T-cell (primary cell): Measurements from ENCODE around the gene SOX10. TPM values are rescaled to one million over a fixed set of nuclear protein-coding genes. Genes with fewer than 3 reads are reported as not detected.

Experiments
- ATAC-seq, 4 experiments: fragments of 200-7000 bp in 3 of 4; fragments of 150-1000 bp in 1 of 4; cut with Tn5 transposase; replicated peaks in 1 of 4; 1 replicate in 3 of 4; 2 replicates in 1 of 4; pipeline ENCODE4 v1.10.0; 2021; ENCODE audit warnings: moderate library complexity in 3 of 4, mild to moderate bottlenecking in 2 of 4, moderate number of reproducible peaks in 1 of 4
- CTCF ChIA-PET, 2 donors: fragments of 300-600 bp; sonication (Branson Sonifier 250); formaldehyde crosslinking; loops; one replicate each; lab custom pipeline; 2022; ENCODE audit warnings: antibody characterized with exemption in 2 of 2; lab: Charles Lee
- POLR2A ChIA-PET, 2 donors: fragments of 300-600 bp; sonication (Branson Sonifier 250); formaldehyde crosslinking; loops; one replicate each; lab custom pipeline; 2022; ENCODE audit warnings: antibody characterized with exemption in 2 of 2; lab: Charles Lee
- DNase-seq, 35 experiments: peaks; one replicate each; pipeline versions ENCODE4 v3.0.0 to v3.0.0-alpha.2; 2013 to 2023
- H3K27ac ChIP-seq: one replicate; pipeline ENCODE4 v1.5.1; 2013; ENCODE audit warnings: low read length
- H3K27me3 ChIP-seq, 2 experiments: replicated peaks in 1 of 2; 1 replicate in 1 of 2; 2 replicates in 1 of 2; pipeline versions ENCODE4 v1.6.1 to v1.7.0; 2013; ENCODE audit warnings: low read length in 1 of 2, mixed read lengths in 1 of 2; ENCODE audit not compliant: control insufficient read depth in 2 of 2, insufficient read depth in 2 of 2; ENCODE audit errors: extremely low read depth in 1 of 2
- H3K36me3 ChIP-seq, 2 donors: 1 replicate in 1 of 2; 2 replicates in 1 of 2; pipeline versions ENCODE4 v1.6.1 to v1.7.0; 2013; ENCODE audit warnings: low read length in 1 of 2; ENCODE audit not compliant: control insufficient read depth in 2 of 2, insufficient read depth in 1 of 2; ENCODE audit errors: extremely low read depth in 1 of 2
- H3K4me1 ChIP-seq, 2 experiments: 1 replicate in 1 of 2; 2 replicates in 1 of 2; pipeline versions ENCODE4 v1.6.1 to v1.7.0; 2013; ENCODE audit warnings: low read length in 2 of 2, mixed read lengths in 1 of 2; ENCODE audit not compliant: insufficient read depth in 2 of 2, control insufficient read depth in 1 of 2; ENCODE audit errors: extremely low read depth in 1 of 2
- H3K4me3 ChIP-seq, 2 donors: 1 replicate in 1 of 2; 2 replicates in 1 of 2; pipeline versions ENCODE4 v1.5.1 to v1.7.0; 2013; ENCODE audit warnings: mild to moderate bottlenecking in 2 of 2, low read length in 1 of 2, moderate library complexity in 1 of 2; ENCODE audit not compliant: control insufficient read depth in 1 of 2; ENCODE audit errors: extremely low read depth in 1 of 2
- H3K9me3 ChIP-seq: 2 replicates; pipeline ENCODE4 v1.7.0; 2013
- H3K27ac Mint-ChIP-seq, 2 donors: one replicate each; pipeline ENCODE4 v1.8.0; 2020 to 2021; ENCODE audit warnings: mild to moderate bottlenecking in 2 of 2, mixed read lengths in 2 of 2
- H3K27me3 Mint-ChIP-seq, 2 donors: one replicate each; pipeline ENCODE4 v1.8.0; 2021 to 2022; ENCODE audit warnings: mixed read lengths in 2 of 2
- H3K36me3 Mint-ChIP-seq: one replicate; pipeline ENCODE4 v1.8.0; 2021; ENCODE audit warnings: mixed read lengths
- H3K4me1 Mint-ChIP-seq, 3 donors: one replicate each; pipeline ENCODE4 v1.8.0; 2020 to 2022; ENCODE audit warnings: mixed read lengths in 3 of 3, mild to moderate bottlenecking in 1 of 3
- H3K4me3 Mint-ChIP-seq, 3 donors: one replicate each; pipeline ENCODE4 v1.8.0; 2020 to 2022; ENCODE audit warnings: mild to moderate bottlenecking in 3 of 3, mixed read lengths in 3 of 3, moderate library complexity in 3 of 3
- H3K9me3 Mint-ChIP-seq, 3 donors: one replicate each; pipeline ENCODE4 v1.8.0; 2020 to 2022; ENCODE audit warnings: mixed read lengths in 3 of 3
- WGBS: methylation state at CpG from one replicate; pipeline ENCODE4 v1.1.5; 2013; ENCODE audit warnings: missing lambda C conversion rate; ENCODE audit not compliant: insufficient coverage; 5-methylcytosine and 5-hydroxymethylcytosine counted together
- total RNA-seq, 35 experiments: library from RNA in 6 of 35; stranded (reverse) in 6 of 35; fragments of 120-200 nt in 1 of 35; gene quantifications; one replicate each; pipeline versions ENCODE4 v1.2.1 to v1.2.4 and lab custom pipeline; 2013 to 2026

SOX10 gene
- total RNA-seq, 5 donors from 2014 or later (not counting 1 experiment from before 2014, with no cell fraction given): not detected

DNA sequence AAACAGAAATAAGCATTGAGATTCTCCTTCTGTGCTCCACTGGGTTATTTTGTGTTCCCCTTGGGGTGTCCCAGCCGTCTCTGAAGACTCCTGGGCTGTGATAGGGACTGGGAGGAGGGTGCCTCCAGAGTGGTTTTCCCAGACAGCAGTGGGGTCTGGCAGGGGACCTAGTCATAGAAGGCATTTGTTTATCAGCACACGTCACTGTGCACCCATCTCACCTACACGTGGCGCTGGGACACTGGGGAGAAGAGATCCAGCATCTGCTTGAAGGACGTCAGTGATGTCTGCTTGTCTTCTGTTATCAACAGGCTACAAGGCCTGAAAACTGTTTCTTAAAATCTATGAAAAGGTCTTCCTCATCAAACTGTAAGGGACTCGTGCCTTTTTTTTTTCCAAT lies 38.7 kb upstream of the SOX10 start:
- Histone ChIP-seq H3K27ac (no peak overlapping the region), H3K27me3 (peaks cover 0 to 10% of the 10 kb centered on the region in 2 experiments), H3K4me1 (peaks cover 0 to 5% of the 10 kb centered on the region in 2 experiments), H3K36me3 (no peaks in the 10 kb centered on the region), H3K9me3 (no peaks in the 10 kb centered on the region), H3K4me3 (no peak overlapping the region)
- H3K4me1 Mint-ChIP-seq: no peaks in the 10 kb centered on the region
- H3K36me3 Mint-ChIP-seq: peaks cover 3% of the 10 kb centered on the region
- 100% methylated on average over 1 of the region's 6 CpGs for WGBS
- DNase-seq (no peak), ATAC-seq (no peak)
- POLR2A ChIA-PET: no interaction called here
- no peaks in the 10 kb centered on the region for H3K9me3 Mint-ChIP-seq
- CTCF ChIA-PET: no interaction called here
- H3K27ac Mint-ChIP-seq: no peak overlapping the region
- H3K27me3 Mint-ChIP-seq: no peaks in the 10 kb centered on the region
- no peak overlapping the region for H3K4me3 Mint-ChIP-seq

DNA sequence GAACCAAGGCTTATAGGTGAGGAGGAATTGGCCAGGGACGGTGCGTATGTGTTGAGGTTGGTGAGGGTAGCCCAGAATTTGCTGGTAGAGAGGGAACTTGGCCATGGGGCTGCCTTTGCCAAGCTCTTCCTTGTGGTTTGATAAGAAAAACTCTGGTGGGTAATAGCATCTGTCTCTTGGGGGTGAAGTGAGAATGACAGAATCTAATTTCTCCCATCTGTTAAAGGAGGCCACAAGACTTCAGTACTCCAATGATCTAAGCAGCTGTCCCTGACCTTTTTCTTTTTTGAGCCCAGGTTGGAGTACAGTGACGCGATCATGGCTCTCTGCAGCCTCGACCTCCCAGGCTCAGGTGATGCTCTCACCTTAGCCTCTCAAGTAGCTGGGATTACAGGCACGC lies 36.9 kb upstream of the SOX10 start:
- Mint-ChIP-seq H3K4me1 (no peaks in the 10 kb centered on the region), H3K27me3 (no peaks in the 10 kb centered on the region), H3K27ac (no peak overlapping the region), H3K4me3 (no peak overlapping the region), H3K9me3 (no peaks in the 10 kb centered on the region), H3K36me3 (peaks cover 3% of the 10 kb centered on the region)
- H3K36me3 ChIP-seq: no peaks in the 10 kb centered on the region
- peaks cover 0 to 13% of the 10 kb centered on the region in 2 experiments for H3K27me3 ChIP-seq
- ATAC-seq: no peak
- H3K9me3 ChIP-seq: no peaks in the 10 kb centered on the region
- no peak overlapping the region for H3K4me3 ChIP-seq
- POLR2A ChIA-PET: no interaction called here
- DNase-seq: no peak
- WGBS: 68% methylated on average over 2 of the region's 6 CpGs
- H3K4me1 ChIP-seq: peaks cover 0 to 5% of the 10 kb centered on the region in 2 experiments
- H3K27ac ChIP-seq: no peak overlapping the region
- CTCF ChIA-PET: no interaction called here

DNA sequence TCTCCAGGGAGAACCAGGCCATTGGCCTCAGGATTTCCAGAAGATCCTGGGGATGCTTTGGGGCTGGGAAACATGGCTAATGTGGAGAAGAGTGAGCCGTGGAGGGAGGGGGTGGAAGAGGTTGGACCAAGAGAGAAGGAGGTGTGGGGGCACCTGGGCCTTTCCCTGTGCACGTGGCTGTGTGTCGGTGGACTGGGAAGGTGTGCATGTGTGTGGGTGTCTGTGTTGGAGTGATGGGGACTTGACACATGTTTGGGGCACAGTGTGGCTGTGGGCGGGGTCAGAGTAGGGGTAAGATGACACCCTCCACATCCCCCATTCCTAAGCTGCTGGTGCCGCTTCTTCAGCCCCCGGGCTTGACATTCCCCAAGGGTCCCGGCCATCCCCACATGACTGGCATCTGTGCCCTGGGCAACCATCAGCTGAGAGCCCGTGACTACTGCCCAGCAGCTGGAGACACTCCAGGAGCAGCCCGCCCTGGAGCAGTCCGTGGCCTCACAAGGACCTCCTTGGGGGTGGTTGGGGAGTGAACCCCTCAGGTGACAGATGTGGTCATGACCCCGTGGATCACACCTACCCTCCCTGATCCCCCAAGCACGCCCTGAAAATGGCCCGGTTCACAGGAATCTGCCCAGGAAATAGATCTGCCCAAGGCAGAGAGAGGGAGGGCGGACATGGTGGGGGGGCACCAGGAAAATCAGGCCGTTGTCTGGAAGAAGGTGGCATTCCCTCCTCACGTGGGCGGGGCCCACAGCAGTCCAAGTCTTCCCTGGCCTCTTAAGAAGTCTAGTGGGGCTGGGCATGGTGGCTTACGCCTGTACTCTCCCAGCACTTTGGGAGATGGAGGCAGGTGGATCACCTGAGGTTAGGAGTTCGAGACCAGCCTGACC lies 34.8 kb upstream of the SOX10 start:
- Histone ChIP-seq H3K36me3 (no peaks in the 10 kb centered on the region), H3K9me3 (no peaks in the 10 kb centered on the region), H3K4me3 (no peak overlapping the region), H3K27ac (no peak overlapping the region), H3K27me3 (peaks cover 0 to 13% of the 10 kb centered on the region in 2 experiments), H3K4me1 (peaks cover 0 to 5% of the 10 kb centered on the region in 2 experiments)
- Mint-ChIP-seq H3K27me3 (no peaks in the 10 kb centered on the region), H3K36me3 (no peaks in the 10 kb centered on the region), H3K9me3 (no peaks in the 10 kb centered on the region), H3K4me3 (no peak overlapping the region), H3K27ac (no peak overlapping the region), H3K4me1 (no peaks in the 10 kb centered on the region)
- ATAC-seq: no peak
- 80% methylated on average over 9 of the region's 19 CpGs for WGBS
- POLR2A ChIA-PET: no interaction called here
- DNase-seq: no peak
- CTCF ChIA-PET: no interaction called here

DNA sequence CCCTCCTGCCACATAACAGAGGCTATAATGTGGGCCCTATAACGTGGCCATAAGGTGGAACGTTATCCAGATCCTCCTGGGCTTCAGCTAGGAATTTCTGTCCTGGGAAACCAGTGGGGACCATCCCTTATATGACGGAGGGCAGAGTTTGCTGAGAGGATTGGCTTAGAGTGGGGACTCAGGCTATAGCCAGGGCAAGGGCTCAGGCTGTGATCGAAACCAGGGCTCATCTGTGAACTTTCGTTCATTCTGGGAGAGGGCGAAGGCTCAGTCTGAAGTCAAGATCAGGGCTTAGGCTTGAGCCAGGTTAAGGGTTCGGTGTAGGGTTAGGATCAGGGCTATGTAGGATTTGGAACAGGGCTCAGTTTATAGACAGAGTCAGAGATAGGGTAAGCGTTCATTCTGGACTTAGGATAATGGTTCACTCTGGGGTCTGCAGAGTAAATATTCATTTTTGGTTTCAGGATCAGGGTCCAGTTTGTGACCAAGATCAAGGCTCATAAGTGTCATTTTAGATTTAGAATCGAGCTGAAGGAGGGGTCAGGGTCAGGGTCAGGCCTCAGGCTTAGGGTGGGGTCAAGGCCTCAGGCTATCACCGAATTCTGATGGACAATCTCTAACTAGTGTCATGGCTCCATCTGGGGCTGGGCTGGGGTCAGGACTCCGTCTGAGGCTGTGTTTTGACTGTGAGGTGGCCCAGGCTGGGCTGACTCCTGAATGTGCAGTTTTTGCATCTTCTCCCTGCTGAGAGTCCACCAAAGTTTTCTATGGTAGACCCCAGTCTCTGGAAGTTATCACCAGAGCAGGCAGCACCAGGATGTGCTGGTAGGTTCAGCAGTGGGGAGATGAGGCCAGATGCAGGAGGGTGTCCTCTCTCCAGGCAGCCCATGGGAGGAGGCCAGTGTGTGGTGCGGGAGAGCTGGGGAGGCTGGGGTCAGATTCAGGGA lies 33.9 kb upstream of the SOX10 start:
- Mint-ChIP-seq H3K9me3 (no peaks in the 10 kb centered on the region), H3K36me3 (no peaks in the 10 kb centered on the region), H3K4me3 (no peak overlapping the region), H3K27ac (no peak overlapping the region), H3K27me3 (no peaks in the 10 kb centered on the region), H3K4me1 (no peaks in the 10 kb centered on the region)
- peaks cover 0 to 5% of the 10 kb centered on the region in 2 experiments for H3K4me1 ChIP-seq
- no peak for ATAC-seq
- peaks cover 0 to 13% of the 10 kb centered on the region in 2 experiments for H3K27me3 ChIP-seq
- H3K27ac ChIP-seq: no peak overlapping the region
- no peak for DNase-seq
- POLR2A ChIA-PET: no interaction called here
- no peak overlapping the region for H3K4me3 ChIP-seq
- CTCF ChIA-PET: no interaction called here
- WGBS: 82% methylated on average over 12 of the region's 12 CpGs
- no peaks in the 10 kb centered on the region for H3K36me3 ChIP-seq
- no peaks in the 10 kb centered on the region for H3K9me3 ChIP-seq

DNA sequence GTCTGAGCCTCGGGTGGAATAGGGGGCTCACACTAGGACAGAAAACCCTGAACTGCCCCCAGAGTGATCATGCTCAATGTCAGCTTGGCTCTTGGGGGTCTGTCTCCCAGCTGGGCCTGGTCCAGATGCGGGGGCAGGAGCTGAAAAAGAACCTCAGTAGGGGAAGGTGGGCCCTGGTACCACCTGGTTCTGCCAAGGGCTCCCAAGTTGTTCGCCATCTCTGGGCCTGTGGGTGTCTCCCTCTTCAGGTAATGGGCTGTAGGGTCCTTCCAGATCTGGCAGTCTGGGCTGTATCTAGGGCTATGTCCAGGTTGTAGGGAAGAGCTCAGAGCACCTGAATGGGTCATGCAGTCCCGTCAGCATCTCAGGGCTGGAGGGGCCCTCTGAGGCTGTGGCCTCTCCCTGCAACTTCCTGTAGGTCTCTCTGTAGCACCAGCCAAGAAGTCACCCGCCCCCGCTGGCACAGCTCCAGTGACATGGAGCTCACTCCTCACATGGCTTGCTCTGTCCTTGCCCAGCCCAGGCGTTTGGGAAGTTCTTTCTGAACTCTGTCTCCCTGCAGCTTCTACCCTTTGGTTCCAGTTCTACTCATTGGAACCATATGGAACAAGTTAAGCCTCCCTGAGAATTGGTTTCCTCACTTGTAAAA lies 33.0 kb upstream of the SOX10 start:
- no peaks in the 10 kb centered on the region for H3K9me3 Mint-ChIP-seq
- H3K27ac Mint-ChIP-seq: no peak overlapping the region
- Histone ChIP-seq H3K9me3 (no peaks in the 10 kb centered on the region), H3K4me1 (peaks cover 0 to 5% of the 10 kb centered on the region in 2 experiments), H3K27me3 (peaks cover 0 to 13% of the 10 kb centered on the region in 2 experiments), H3K4me3 (no peak overlapping the region), H3K27ac (no peak overlapping the region), H3K36me3 (no peaks in the 10 kb centered on the region)
- H3K4me1 Mint-ChIP-seq: no peaks in the 10 kb centered on the region
- ChIA-PET CTCF (no interaction called here), POLR2A (no interaction called here)
- DNase-seq (no peak), ATAC-seq (no peak)
- WGBS: 63% methylated on average over 7 of the region's 7 CpGs
- H3K36me3 Mint-ChIP-seq: no peaks in the 10 kb centered on the region
- no peak overlapping the region for H3K4me3 Mint-ChIP-seq
- H3K27me3 Mint-ChIP-seq: no peaks in the 10 kb centered on the region
